GM21515 (cell line): ENCODE measurements around the gene RUVBL2.
"Not testable (repeated sequence)": the region's sequence is repeated elsewhere in the genome, so short reads cannot be mapped to it uniquely, and the experiment has no call there.

Source experiments
- ATAC-seq: cut with Tn5 transposase; IDR thresholded peaks from one replicate; pipeline ENCODE4 v1.9.1; 2021; ENCODE audit not compliant: unreplicated experiment

RUVBL2 gene

GRCh38 chr19:49042177-49042576, 48.5 kb downstream of the RUVBL2 start:
- no peak for ATAC-seq

GRCh38 chr19:49042666-49043065, 49.0 kb downstream of the RUVBL2 start:
- not testable (repeated sequence) for ATAC-seq

DNA sequence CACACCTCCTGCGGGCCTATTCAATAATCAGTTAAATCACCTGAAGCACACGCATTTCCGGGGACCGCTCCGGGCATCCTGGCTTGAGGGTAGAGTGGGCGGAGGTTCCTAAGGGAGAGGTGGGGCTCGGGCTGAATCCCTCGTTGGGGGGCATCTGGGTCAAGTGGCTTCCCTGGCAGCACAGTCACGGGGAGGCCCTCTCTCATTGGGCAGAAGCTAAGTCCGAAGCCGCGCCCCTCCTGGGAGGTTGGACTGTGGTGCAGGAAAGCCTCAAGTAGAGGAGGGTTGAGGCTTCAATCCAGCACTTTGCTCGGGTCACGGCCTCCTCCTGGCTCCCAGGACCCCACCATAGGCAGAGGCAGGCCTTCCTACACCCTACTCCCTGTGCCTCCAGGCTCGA, 49.9 kb downstream of the RUVBL2 start, which contains the start of gene CGB5:
Gene CGB5, plus strand, starts transcription at position 301 of the 400 bp plus-strand sequence. CDS start 362 bp downstream, outside the sequence.
- ATAC-seq, result not testable (repeated sequence)

- not testable (repeated sequence) for ATAC-seq
These were observed 55.3 kb downstream of the RUVBL2 start, which contains the start of gene CGB8 for GRCh38 chr19:49049011-49049410. Gene CGB8, minus strand, starts transcription at chr19:49049111. Its CDS starts 372 bp downstream, at chr19:49048739.

GRCh38 chr19:49049834-49050233, 56.1 kb downstream of the RUVBL2 start:
- not testable (repeated sequence) for ATAC-seq

GRCh38 chr19:49050376-49051033, 56.8 kb downstream of the RUVBL2 start:
- ATAC-seq, result not testable (repeated sequence)

DNA sequence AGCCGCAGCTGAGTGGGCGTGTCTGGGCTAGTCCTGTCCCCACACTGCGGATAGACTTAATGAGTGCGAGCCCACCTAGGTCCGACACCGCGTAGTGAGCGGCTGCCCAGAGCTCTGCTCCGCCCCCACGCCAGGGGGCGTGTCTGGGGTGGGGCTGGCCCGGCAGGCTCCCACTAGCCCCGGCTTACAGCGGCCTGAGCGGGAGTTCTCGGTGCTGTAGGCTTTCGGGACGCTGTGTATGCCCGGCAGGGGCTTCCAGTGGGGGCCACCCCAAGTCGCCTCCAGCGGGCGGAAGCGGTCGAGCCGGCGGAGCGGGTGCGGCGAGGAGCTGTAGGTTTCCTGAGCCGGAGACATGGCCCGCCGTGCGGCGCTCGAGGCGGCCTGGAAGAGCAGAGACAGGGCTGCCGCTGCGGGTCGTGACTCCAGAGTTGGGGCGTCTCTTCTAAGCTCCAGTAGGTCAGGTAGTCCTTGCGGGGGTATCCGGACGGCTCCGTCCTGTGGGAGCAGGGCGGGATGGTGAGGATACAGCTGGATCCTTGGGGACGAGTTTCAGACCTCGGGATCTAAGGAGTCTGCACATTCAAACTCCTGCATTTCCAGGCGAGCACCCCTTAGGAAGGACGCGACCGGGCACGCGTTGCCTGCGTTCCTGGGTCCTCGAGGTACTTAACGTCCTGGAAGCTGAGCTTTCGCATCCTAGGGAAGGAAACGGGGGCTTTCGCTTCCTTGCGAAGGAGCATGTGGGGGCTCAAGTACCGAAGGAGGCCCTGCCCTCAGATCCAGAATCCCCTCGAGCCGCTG, 62.6 kb downstream of the RUVBL2 start:
- no peak for ATAC-seq

- ATAC-seq, result not testable (repeated sequence)
These were observed 63.4 kb downstream of the RUVBL2 start for GRCh38 chr19:49056902-49057596.

DNA sequence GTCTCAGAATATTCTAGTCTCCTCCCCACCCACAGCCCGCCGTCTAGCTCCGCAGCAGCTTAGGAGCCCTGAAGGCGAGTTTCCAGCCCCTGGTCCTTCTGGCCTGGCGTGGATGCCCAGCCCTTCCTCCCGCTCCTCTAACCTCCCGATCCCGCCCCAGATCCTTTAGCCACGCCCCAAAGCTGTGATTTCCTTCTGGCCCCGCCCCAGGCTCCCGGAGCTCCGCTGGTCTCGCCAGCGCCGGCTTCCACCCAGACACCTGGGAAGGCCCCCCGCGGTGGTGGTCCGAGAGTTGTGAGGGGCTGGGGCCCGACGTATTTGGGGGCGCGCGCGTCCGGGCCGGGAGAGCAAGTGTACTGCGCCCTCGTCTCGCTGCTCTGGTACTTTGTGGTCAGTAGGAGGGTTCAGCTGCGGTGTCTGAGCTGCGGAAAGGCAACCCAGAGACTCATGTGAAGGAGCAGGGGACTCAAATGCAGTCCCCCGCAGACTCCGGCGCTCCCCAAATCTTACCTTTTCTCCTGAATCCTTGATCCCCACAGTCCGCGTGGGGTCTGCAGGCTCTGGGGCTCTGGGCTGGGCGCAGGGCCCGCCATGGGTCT, 64.0 kb downstream of the RUVBL2 start, which contains the start of gene CGB7:
Gene CGB7, minus strand, starts transcription at position 114 of the 599 bp plus-strand sequence. CDS start 2,374 bp downstream, outside the sequence.
- ATAC-seq, result no peak

DNA sequence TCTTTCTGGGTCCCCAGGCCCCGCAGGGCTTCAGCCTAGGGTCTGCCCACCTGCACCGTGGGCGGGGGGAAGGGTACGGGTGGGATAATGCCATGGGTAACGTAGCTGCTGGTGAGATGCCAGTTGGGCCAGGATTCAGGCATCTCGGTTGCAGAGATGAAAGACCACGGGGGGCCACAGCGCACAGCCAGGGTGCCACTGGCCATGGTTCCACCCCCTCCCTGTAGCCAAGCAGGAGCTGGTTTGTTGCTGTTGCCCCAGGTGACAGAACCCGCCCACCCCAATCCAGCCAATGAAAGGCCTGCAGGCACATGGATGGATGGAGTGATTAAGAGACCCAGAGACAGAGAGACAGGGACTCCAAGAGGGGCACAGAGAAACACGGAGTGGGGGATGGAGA, 64.9 kb downstream of the RUVBL2 start:
- ATAC-seq, result no peak

DNA sequence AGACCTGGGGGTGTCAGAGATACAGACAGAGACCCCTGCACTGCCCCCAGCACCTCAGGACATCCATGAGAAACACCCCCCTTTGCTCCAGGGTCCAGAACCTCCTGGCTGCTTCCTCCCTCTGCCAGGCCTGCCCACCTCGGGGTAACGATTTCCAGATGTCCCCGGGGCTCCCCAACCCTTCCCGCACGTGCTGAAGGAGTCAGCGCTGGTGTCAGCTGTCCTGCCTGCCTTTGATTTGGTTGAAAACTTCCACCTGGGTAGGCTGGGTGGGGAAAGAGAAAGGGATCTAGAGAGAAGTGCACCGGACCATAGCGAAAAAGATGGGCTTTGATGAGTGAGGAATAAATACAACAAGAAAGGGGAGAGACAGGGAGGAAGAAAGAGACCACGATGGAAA, 65.4 kb downstream of the RUVBL2 start:
- ATAC-seq, result no peak

DNA sequence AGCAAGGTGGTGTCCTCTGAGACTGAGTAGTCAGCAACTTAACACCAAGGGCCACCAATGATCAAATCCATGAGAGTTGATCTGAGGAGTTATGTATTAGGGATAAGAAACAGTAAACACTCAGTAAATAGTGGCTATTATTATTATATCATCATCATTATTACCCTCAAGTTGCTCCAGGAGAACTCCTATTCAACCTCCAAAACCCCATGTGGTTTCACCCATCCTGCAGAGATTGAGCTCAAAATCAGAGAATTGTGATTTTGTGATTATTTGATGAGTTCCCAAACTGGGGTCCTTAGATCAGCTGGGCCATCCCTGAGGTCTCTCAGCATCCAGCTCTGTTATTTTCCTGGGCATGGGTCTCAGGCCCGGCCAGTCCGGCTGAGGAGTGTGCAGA, 67.3 kb downstream of the RUVBL2 start:
- ATAC-seq, result no peak

DNA sequence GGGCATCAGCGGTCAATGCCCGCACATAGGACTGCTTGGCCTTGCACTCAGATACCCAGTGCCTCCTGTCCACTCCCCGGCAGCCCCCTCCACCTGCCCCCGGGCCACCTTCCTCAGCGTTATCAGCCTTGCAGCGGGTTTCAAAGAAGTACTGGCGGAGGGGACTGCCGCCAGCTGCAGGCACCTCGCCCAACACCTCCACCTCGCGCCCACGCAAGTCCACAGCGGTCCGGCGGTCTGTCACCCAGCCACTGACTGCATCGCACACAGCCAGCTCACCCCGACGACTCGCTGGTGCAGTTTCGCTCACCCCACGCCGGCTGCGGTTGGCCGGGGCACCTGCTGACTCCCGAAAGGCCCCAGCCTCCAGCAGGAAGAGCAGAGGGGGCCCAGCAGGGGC, 67.8 kb downstream of the RUVBL2 start:
- no peak for ATAC-seq

DNA sequence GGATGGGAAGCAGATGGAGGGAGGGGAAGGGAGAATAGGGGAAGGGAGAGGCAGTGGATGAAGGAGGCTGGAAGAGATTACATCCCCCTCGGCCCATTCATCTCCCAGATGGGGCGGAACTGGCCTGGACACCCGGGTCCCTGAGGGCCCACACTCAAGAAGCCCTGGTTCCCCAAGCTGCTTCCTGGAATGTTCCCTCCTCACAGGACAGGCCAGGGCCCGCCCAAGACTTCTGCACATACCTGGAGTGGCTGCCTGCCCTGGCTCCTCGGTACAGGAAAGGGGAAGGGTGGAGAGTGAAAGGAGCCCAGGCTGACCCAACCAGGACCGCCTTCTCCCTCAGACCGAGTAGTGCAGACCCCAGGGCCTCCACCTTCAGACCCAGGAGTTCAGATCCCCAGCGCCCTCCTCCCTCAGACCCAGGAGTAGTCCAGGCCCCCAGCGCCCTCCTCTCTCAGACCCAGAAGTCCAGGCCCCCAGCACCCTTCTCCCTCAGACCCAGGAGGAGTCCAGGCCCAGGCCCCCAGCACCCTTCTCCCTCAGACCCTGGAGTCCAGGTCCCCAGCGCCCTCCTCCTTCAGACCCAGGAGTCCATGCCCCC, 70.4 kb downstream of the RUVBL2 start:
- no peak for ATAC-seq

GRCh38 chr19:49064768-49065611, 71.3 kb downstream of the RUVBL2 start, which contains the start of gene NTF4:
Gene NTF4, minus strand, starts transcription at chr19:49064818. Its CDS starts 2,821 bp downstream, at chr19:49061997.
- no peak for ATAC-seq
